Mesenchymal stem cell (in vitro differentiated cells and primary cell): Measurements from ENCODE around the gene ADH1C.
A peak's percentile ranks its signal among the peaks of the same experiment; 100 is the strongest.

Experiments
- DNase-seq: peaks from one replicate; pipeline ENCODE4 v3.0.0-alpha.2; 2013
- H2AFZ ChIP-seq: one replicate; pipeline ENCODE4 v1.6.1; 2013; ENCODE audit warnings: low read depth, mild to moderate bottlenecking, control low read depth, inconsistent platforms, low read length, moderate library complexity
- H2AK5ac ChIP-seq: 2 replicates; pipeline ENCODE4 v1.6.1; 2013; ENCODE audit warnings: low read length, moderate library complexity, mild to moderate bottlenecking, inconsistent platforms; ENCODE audit not compliant: severe bottlenecking
- H2BK120ac ChIP-seq: one replicate; pipeline ENCODE4 v1.6.1; 2013; ENCODE audit warnings: low read depth, mild to moderate bottlenecking, inconsistent platforms, low read length, moderate library complexity
- H2BK12ac ChIP-seq, 2 experiments: one replicate each; pipeline ENCODE4 v1.6.1; 2013; ENCODE audit warnings: inconsistent platforms in 2 of 2, low read length in 2 of 2, mild to moderate bottlenecking in 2 of 2, moderate library complexity in 2 of 2, control low read depth in 1 of 2
- H2BK15ac ChIP-seq: one replicate; pipeline ENCODE4 v1.6.1; 2013; ENCODE audit warnings: mild to moderate bottlenecking, low read depth, inconsistent platforms; ENCODE audit not compliant: poor library complexity, severe bottlenecking
- H2BK5ac ChIP-seq: 2 replicates; pipeline ENCODE4 v1.6.1; 2013; ENCODE audit warnings: low read depth, mild to moderate bottlenecking, low read length, control low read depth, inconsistent platforms; ENCODE audit not compliant: poor library complexity, severe bottlenecking
- H3K14ac ChIP-seq, 2 experiments: one replicate each; pipeline ENCODE4 v1.6.1; 2013; ENCODE audit warnings: inconsistent platforms in 2 of 2, low read length in 2 of 2, control low read depth in 1 of 2, mild to moderate bottlenecking in 1 of 2, moderate library complexity in 1 of 2
- H3K18ac ChIP-seq, 2 experiments: one replicate each; pipeline ENCODE4 v1.6.1; 2013; ENCODE audit warnings: inconsistent platforms in 2 of 2, low read length in 2 of 2, control low read depth in 1 of 2, low read depth in 1 of 2, mild to moderate bottlenecking in 1 of 2
- H3K23ac ChIP-seq, 2 experiments: one replicate each; pipeline ENCODE4 v1.6.1; 2013; ENCODE audit warnings: inconsistent platforms in 2 of 2, low read length in 2 of 2, mild to moderate bottlenecking in 2 of 2, moderate library complexity in 2 of 2, control low read depth in 1 of 2
- H3K27ac ChIP-seq: 2 replicates; pipeline ENCODE4 v1.5.1; 2013; ENCODE audit warnings: mild to moderate bottlenecking, moderate library complexity, low read length, control low read depth, inconsistent platforms; ENCODE audit not compliant: poor library complexity, severe bottlenecking
- H3K27me3 ChIP-seq, 2 experiments: 2 replicates each; pipeline versions ENCODE4 v1.6.1 to v1.7.0; 2013; ENCODE audit warnings: low read length in 2 of 2, mild to moderate bottlenecking in 2 of 2, moderate library complexity in 2 of 2, control low read depth in 1 of 2, inconsistent platforms in 1 of 2; ENCODE audit not compliant: control insufficient read depth in 1 of 2, insufficient read depth in 1 of 2
- H3K36me3 ChIP-seq, 2 experiments: 2 replicates each; pipeline versions ENCODE4 v1.6.1 to v1.7.0; 2013; ENCODE audit warnings: low read length in 2 of 2, control low read depth in 1 of 2, inconsistent platforms in 1 of 2, low read depth in 1 of 2, mild to moderate bottlenecking in 1 of 2; ENCODE audit not compliant: insufficient read depth in 2 of 2, control insufficient read depth in 1 of 2
- H3K4ac ChIP-seq, 2 experiments: one replicate each; pipeline ENCODE4 v1.6.1; 2013; ENCODE audit warnings: inconsistent platforms in 2 of 2, low read length in 2 of 2, mild to moderate bottlenecking in 2 of 2, moderate library complexity in 2 of 2, control low read depth in 1 of 2, low read depth in 1 of 2
- H3K4me1 ChIP-seq: 2 replicates; pipeline ENCODE4 v1.6.1; 2013; ENCODE audit warnings: low read depth, low read length, control low read depth; ENCODE audit not compliant: control insufficient read depth, insufficient read depth
- H3K4me2 ChIP-seq: 2 replicates; pipeline ENCODE4 v1.6.1; 2013; ENCODE audit warnings: low read length, mild to moderate bottlenecking, inconsistent platforms; ENCODE audit not compliant: poor library complexity, severe bottlenecking
- H3K4me3 ChIP-seq, 2 experiments: 2 replicates each; pipeline versions ENCODE4 v1.5.1 to v1.7.0; 2013; ENCODE audit warnings: low read length in 2 of 2, mild to moderate bottlenecking in 2 of 2, control low read depth in 1 of 2, low read depth in 1 of 2; ENCODE audit not compliant: insufficient read depth in 1 of 2
- H3K79me1 ChIP-seq: replicated peaks from 2 replicates; pipeline ENCODE4 v1.6.1; 2013; ENCODE audit warnings: mild to moderate bottlenecking, control low read depth, low read length, inconsistent platforms; ENCODE audit not compliant: poor library complexity, severe bottlenecking
- H3K9ac ChIP-seq: 2 replicates; pipeline ENCODE4 v1.7.0; 2013; ENCODE audit warnings: mild to moderate bottlenecking, low read length, moderate library complexity
- H3K9me3 ChIP-seq: 2 replicates; pipeline ENCODE4 v1.7.0; 2013; ENCODE audit warnings: mild to moderate bottlenecking, low read length; ENCODE audit not compliant: control insufficient read depth
- H4K8ac ChIP-seq: one replicate; pipeline ENCODE4 v1.6.1; 2013; ENCODE audit warnings: inconsistent platforms, mild to moderate bottlenecking, low read length, moderate library complexity
- H4K91ac ChIP-seq: one replicate; pipeline ENCODE4 v1.6.1; 2013; ENCODE audit warnings: mild to moderate bottlenecking, low read length, inconsistent platforms
- WGBS: methylation state at CpG from one replicate; pipeline ENCODE4 v1.1.7; 2013; ENCODE audit warnings: mixed read lengths; 5-methylcytosine and 5-hydroxymethylcytosine counted together

The ADH1C gene

GRCh38 chr4:99329876-99330275, 22.7 kb downstream of the ADH1C start:
- no peak overlapping the region for H2BK15ac ChIP-seq
- H2AK5ac ChIP-seq, result no peak overlapping the region

GRCh38 chr4:99324979-99325378, 27.6 kb downstream of the ADH1C start:
- H3K23ac ChIP-seq, result no peak overlapping the region
- no peak overlapping the region for H3K14ac ChIP-seq
- H3K4me3 ChIP-seq, result no peak overlapping the region
- no peak overlapping the region for H3K4ac ChIP-seq
- no peak overlapping the region for H4K8ac ChIP-seq
- no peak overlapping the region for H3K27ac ChIP-seq
- no peak overlapping the region for H2AK5ac ChIP-seq
- no peaks in the 10 kb centered on the region for H3K4me1 ChIP-seq
- no peak overlapping the region for H2BK15ac ChIP-seq
- H4K91ac ChIP-seq, result no peak overlapping the region
- no peaks in the 10 kb centered on the region for H3K79me1 ChIP-seq
- H3K9ac ChIP-seq, result peak overlapping the region; percentile 5
- H3K27me3 ChIP-seq, result no peaks in the 10 kb centered on the region
- H2BK5ac ChIP-seq, result no peak overlapping the region
- no peak overlapping the region for H2BK120ac ChIP-seq
- H3K4me2 ChIP-seq, result no peak overlapping the region
- WGBS, result 26% methylated on average over 2 of the region's 3 CpGs
- no peak overlapping the region for H2AFZ ChIP-seq
- no peak overlapping the region for H2BK12ac ChIP-seq
- no peak overlapping the region for H3K18ac ChIP-seq
- H3K9me3 ChIP-seq, result no peaks in the 10 kb centered on the region
- H3K36me3 ChIP-seq, result no peaks in the 10 kb centered on the region
- DNase-seq, result peak; percentile 47

More at GRCh38 chr4:99329876-99330275, 22.7 kb downstream of the ADH1C start:
- peak overlapping the region in 1 of 2 experiments; percentile 76 for H3K14ac ChIP-seq
- H3K9me3 ChIP-seq, result no peaks in the 10 kb centered on the region
- no peak overlapping the region for H3K23ac ChIP-seq
- WGBS, result 50% methylated on average over 1 of the region's 2 CpGs
- no peak overlapping the region for H4K91ac ChIP-seq
- no peak overlapping the region for H3K18ac ChIP-seq
- DNase-seq, result no peak
- no peaks in the 10 kb centered on the region for H3K79me1 ChIP-seq
- H3K27me3 ChIP-seq, result no peaks in the 10 kb centered on the region
- no peak overlapping the region for H2AFZ ChIP-seq
- H3K4ac ChIP-seq, result no peak overlapping the region
- H3K4me2 ChIP-seq, result no peak overlapping the region
- no peak overlapping the region for H3K9ac ChIP-seq
- H2BK12ac ChIP-seq, result no peak overlapping the region
- no peaks in the 10 kb centered on the region for H3K36me3 ChIP-seq
- no peak overlapping the region for H4K8ac ChIP-seq
- no peak overlapping the region for H3K4me3 ChIP-seq
- H2BK5ac ChIP-seq, result no peak overlapping the region
- H2BK120ac ChIP-seq, result no peak overlapping the region
- H3K27ac ChIP-seq, result no peak overlapping the region
- H3K4me1 ChIP-seq, result no peaks in the 10 kb centered on the region

GRCh38 chr4:99324361-99324760, 28.2 kb downstream of the ADH1C start:
- H3K9ac ChIP-seq, result peak overlapping the region; percentile 5
- H3K27ac ChIP-seq, result no peak overlapping the region
- H3K4me3 ChIP-seq, result no peak overlapping the region
- H2BK5ac ChIP-seq, result no peak overlapping the region
- no peak overlapping the region for H4K91ac ChIP-seq
- H3K36me3 ChIP-seq, result no peaks in the 10 kb centered on the region
- H2AFZ ChIP-seq, result no peak overlapping the region
- no peak overlapping the region for H3K4ac ChIP-seq
- H4K8ac ChIP-seq, result no peak overlapping the region
- no peak overlapping the region for H2BK15ac ChIP-seq
- DNase-seq, result no peak
- no peaks in the 10 kb centered on the region for H3K79me1 ChIP-seq
- no peaks in the 10 kb centered on the region for H3K4me1 ChIP-seq
- no peaks in the 10 kb centered on the region for H3K27me3 ChIP-seq
- H3K4me2 ChIP-seq, result no peak overlapping the region
- no peak overlapping the region for H2BK120ac ChIP-seq
- no peak overlapping the region for H3K23ac ChIP-seq
- H3K9me3 ChIP-seq, result no peaks in the 10 kb centered on the region
- H2AK5ac ChIP-seq, result no peak overlapping the region
- H2BK12ac ChIP-seq, result no peak overlapping the region
- no peak overlapping the region for H3K18ac ChIP-seq
- no CpG with 5 or more reads among the region's 1 CpG for WGBS
- H3K14ac ChIP-seq, result no peak overlapping the region

GRCh38 chr4:99323756-99324155, 28.8 kb downstream of the ADH1C start:
- no peak overlapping the region for H4K8ac ChIP-seq
- H3K4me2 ChIP-seq, result no peak overlapping the region
- no peak overlapping the region for H3K9ac ChIP-seq
- no peaks in the 10 kb centered on the region for H3K79me1 ChIP-seq
- H3K4me1 ChIP-seq, result no peaks in the 10 kb centered on the region
- no peak overlapping the region for H2BK5ac ChIP-seq
- no peaks in the 10 kb centered on the region for H3K9me3 ChIP-seq
- H4K91ac ChIP-seq, result no peak overlapping the region
- H3K4ac ChIP-seq, result no peak overlapping the region
- H3K36me3 ChIP-seq, result no peaks in the 10 kb centered on the region
- H2AFZ ChIP-seq, result no peak overlapping the region
- no peak overlapping the region for H2BK12ac ChIP-seq
- no peak overlapping the region for H2BK120ac ChIP-seq
- H3K14ac ChIP-seq, result no peak overlapping the region
- no peak overlapping the region for H3K23ac ChIP-seq
- H3K27me3 ChIP-seq, result no peaks in the 10 kb centered on the region
- no peak overlapping the region for H3K27ac ChIP-seq
- no CpG with 5 or more reads among the region's 1 CpG for WGBS
- H3K4me3 ChIP-seq, result no peak overlapping the region
- no peak overlapping the region for H2BK15ac ChIP-seq
- H3K18ac ChIP-seq, result no peak overlapping the region
- H2AK5ac ChIP-seq, result no peak overlapping the region
- no peak for DNase-seq
